Measurements from ENCODE around the gene ZBTB24. TPM values are rescaled to one million over a fixed set of nuclear protein-coding genes. Genes with fewer than 3 reads are reported as not detected.

Gene ZBTB24
- total and polyA plus RNA-seq, 2 of the 13 experiments (the other 11 are each of a cell fraction or from before 2014, with no cell fraction given), result 1.5 to 6.2 TPM

DNA sequence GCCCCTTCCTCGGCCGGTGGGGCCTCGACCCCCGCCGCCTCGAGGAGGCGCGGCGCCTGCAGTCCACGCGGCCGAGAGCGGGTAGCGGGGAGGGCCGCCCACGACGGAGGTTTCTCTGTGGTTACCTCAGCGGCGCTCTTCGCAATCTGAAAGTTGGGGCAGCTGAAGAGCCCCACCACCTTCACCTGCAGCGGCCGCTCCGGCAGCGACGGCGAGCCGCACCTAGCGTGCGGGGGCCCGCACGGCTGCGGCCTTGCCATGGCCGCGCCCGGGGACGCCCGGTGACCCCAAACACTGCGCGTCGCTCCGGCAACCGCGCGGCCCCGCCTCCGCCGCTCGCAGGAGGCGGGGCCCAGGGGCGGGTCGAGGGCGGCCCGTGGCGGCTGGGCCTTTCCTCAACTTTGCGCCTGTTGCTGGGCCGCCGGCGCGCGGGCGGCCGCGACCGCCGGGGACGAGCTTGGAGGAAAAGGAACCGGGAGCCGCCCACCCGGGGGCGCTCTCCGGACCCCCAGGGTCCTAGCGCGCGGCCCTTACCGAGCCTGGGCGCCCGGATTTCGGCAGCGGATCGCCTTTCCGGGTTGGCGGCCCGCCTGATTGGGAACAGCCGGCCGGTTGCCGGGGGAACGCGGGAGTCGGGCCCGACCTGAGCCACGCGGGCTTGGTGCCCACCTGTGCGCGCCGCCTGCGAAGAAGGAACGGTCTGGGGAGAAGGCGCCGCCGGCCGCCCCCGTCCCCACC, 42.5 kb downstream of the ZBTB24 start, which contains the start of the genes PPIL6 and SMPD2 (continued):
- TF ChIP-seq CREM (IDR thresholded peaks at IDR 0.05) (no peak), CREM (CRISPR knock-in tag; IDR thresholded peaks at IDR 0.05) (no peak), ZNF251 (CRISPR knock-in tag; IDR thresholded peaks at IDR 0.05) (no peak), NPAS2 (CRISPR knock-in tag; IDR thresholded peaks at IDR 0.05; ENCODE audit: borderline replicate concordance) (no peak), GZF1 (CRISPR knock-in tag; IDR thresholded peaks at IDR 0.05) (no peak), TGIF2 (CRISPR knock-in tag; IDR thresholded peaks at IDR 0.05) (peak; percentile 56; the same call in 1 of the 2 replicates), ZNF777 (CRISPR knock-in tag; IDR thresholded peaks at IDR 0.05) (peak; percentile 77), MLLT10 (CRISPR knock-in tag; IDR thresholded peaks at IDR 0.05) (no peak), ZNF747 (CRISPR knock-in tag; IDR thresholded peaks at IDR 0.05; ENCODE audit: borderline replicate concordance) (no peak), YY1 (IDR thresholded peaks at IDR 0.05; ENCODE audit: insufficient read depth, insufficient replicate concordance, low read depth, low read length) (peak; percentile 92), ZNF589 (CRISPR knock-in tag; conservative IDR thresholded peaks at IDR 0.05) (no peak), ZNF749 (CRISPR knock-in tag; IDR thresholded peaks at IDR 0.05; ENCODE audit: borderline replicate concordance) (0 out of 2 replicates have a peak, but pooled peaks have one; percentile 32), ZFY (CRISPR knock-in tag; IDR thresholded peaks at IDR 0.05) (peak; percentile 82), RFX1 (IDR thresholded peaks at IDR 0.05) (peak; percentile 91), ZNF367 (CRISPR knock-in tag; IDR thresholded peaks at IDR 0.05; ENCODE audit: borderline replicate concordance) (no peak), FOXM1 (CRISPR knock-in tag; IDR thresholded peaks at IDR 0.05) (peak; percentile 65; the same call in 1 of the 2 replicates), ZSCAN5A (CRISPR knock-in tag; IDR thresholded peaks at IDR 0.05; ENCODE audit: borderline replicate concordance) (no peak), MXD3 (CRISPR knock-in tag; IDR thresholded peaks at IDR 0.05) (peak; percentile 68)
- TF ChIP-seq, protein P1, sequence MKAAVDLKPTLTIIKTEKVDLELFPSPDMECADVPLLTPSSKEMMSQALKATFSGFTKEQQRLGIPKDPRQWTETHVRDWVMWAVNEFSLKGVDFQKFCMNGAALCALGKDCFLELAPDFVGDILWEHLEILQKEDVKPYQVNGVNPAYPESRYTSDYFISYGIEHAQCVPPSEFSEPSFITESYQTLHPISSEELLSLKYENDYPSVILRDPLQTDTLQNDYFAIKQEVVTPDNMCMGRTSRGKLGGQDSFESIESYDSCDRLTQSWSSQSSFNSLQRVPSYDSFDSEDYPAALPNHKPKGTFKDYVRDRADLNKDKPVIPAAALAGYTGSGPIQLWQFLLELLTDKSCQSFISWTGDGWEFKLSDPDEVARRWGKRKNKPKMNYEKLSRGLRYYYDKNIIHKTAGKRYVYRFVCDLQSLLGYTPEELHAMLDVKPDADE (CRISPR knock-in tag; IDR thresholded peaks at IDR 0.05), result peak; percentile 57; the same call in 1 of the 2 replicates
- TF ChIP-seq, protein P2, sequence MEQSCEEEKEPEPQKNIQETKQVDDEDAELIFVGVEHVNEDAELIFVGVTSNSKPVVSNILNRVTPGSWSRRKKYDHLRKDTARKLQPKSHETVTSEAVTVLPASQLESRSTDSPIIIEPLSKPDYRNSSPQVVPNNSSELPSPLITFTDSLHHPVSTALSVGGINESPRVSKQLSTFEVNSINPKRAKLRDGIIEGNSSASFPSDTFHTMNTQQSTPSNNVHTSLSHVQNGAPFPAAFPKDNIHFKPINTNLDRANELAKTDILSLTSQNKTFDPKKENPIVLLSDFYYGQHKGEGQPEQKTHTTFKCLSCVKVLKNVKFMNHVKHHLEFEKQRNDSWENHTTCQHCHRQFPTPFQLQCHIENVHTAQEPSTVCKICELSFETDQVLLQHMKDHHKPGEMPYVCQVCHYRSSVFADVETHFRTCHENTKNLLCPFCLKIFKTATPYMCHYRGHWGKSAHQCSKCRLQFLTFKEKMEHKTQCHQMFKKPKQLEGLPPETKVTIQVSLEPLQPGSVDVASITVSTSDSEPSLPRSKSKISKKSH (CRISPR knock-in tag; IDR thresholded peaks at IDR 0.05; ENCODE audit: borderline replicate concordance), result 0 out of 2 replicates have a peak, but pooled peaks have one; percentile 39
- TF ChIP-seq, protein P3, sequence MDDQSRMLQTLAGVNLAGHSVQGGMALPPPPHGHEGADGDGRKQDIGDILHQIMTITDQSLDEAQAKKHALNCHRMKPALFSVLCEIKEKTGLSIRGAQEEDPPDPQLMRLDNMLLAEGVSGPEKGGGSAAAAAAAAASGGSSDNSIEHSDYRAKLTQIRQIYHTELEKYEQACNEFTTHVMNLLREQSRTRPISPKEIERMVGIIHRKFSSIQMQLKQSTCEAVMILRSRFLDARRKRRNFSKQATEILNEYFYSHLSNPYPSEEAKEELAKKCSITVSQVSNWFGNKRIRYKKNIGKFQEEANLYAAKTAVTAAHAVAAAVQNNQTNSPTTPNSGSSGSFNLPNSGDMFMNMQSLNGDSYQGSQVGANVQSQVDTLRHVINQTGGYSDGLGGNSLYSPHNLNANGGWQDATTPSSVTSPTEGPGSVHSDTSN (CRISPR knock-in tag; IDR thresholded peaks at IDR 0.05; ENCODE audit: borderline replicate concordance), result no peak
- TF ChIP-seq, protein P4, sequence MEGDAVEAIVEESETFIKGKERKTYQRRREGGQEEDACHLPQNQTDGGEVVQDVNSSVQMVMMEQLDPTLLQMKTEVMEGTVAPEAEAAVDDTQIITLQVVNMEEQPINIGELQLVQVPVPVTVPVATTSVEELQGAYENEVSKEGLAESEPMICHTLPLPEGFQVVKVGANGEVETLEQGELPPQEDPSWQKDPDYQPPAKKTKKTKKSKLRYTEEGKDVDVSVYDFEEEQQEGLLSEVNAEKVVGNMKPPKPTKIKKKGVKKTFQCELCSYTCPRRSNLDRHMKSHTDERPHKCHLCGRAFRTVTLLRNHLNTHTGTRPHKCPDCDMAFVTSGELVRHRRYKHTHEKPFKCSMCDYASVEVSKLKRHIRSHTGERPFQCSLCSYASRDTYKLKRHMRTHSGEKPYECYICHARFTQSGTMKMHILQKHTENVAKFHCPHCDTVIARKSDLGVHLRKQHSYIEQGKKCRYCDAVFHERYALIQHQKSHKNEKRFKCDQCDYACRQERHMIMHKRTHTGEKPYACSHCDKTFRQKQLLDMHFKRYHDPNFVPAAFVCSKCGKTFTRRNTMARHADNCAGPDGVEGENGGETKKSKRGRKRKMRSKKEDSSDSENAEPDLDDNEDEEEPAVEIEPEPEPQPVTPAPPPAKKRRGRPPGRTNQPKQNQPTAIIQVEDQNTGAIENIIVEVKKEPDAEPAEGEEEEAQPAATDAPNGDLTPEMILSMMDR (CRISPR knock-in tag; IDR thresholded peaks at IDR 0.05), result peak; percentile 59
